Ovary (tissue), 3 donors: ENCODE data around the gene TP53BP2.

Experiments used
- POLR2A ChIP-seq: fragments of 450-650 bp; IDR thresholded peaks from one replicate; pipeline ENCODE4 v1.6.1; 2017; ENCODE audit warnings: antibody characterized with exemption, mild to moderate bottlenecking, moderate library complexity
- TF ChIP-seq, protein P1 (sequence below), 3 donors: fragments of 450-650 bp in 2 of 3; fragments of 200-600 bp in 1 of 3; IDR thresholded peaks; one replicate each; pipeline versions ENCODE4 v1.5.1 to v1.8.0; 2016 to 2022; ENCODE audit warnings: antibody characterized with exemption in 3 of 3, mild to moderate bottlenecking in 1 of 3
- donor health status: DM: no; HTN: no; CAD: no.

DNA sequence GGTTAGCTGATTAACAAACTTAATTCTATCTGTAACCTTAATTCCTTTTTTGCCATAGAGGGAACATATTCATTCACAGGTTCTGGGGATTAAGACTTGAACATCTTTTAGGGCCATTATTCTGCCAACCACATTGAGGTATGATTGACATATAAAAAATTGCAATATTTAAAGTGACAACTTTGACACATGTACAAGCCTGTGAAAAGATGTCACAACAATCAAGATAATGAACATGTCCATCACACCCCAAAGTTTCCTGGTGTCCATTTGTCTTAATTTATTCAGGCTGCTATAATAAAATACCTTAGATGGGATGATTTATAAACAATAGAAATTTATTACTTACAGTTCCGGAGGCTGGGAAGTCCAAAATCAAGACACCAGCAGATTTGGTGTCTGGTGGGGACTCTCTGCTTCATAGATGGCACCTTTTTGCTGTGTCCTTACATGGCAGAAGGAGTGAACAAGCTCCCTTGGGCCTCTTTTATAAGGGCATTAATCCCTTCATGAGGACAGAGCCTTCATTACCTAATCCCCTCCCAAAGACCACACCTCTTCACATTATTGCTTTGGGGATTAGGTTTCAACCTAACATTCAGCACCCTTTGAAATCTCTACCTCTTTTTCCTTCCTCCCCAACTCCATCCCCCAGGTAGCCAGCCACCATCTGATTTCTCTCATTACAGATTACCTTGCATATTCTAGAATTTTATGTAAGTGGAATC is 33.0 kb upstream of the TP53BP2 start:
- TF ChIP-seq, protein P1, sequence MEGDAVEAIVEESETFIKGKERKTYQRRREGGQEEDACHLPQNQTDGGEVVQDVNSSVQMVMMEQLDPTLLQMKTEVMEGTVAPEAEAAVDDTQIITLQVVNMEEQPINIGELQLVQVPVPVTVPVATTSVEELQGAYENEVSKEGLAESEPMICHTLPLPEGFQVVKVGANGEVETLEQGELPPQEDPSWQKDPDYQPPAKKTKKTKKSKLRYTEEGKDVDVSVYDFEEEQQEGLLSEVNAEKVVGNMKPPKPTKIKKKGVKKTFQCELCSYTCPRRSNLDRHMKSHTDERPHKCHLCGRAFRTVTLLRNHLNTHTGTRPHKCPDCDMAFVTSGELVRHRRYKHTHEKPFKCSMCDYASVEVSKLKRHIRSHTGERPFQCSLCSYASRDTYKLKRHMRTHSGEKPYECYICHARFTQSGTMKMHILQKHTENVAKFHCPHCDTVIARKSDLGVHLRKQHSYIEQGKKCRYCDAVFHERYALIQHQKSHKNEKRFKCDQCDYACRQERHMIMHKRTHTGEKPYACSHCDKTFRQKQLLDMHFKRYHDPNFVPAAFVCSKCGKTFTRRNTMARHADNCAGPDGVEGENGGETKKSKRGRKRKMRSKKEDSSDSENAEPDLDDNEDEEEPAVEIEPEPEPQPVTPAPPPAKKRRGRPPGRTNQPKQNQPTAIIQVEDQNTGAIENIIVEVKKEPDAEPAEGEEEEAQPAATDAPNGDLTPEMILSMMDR (IDR thresholded peaks at IDR 0.05): no peak
- TF ChIP-seq POLR2A: no peak
